HepG2 (cell line): ENCODE measurements around the gene RAMAC. TPM values are rescaled to one million over a fixed set of nuclear protein-coding genes. Genes with fewer than 3 reads are reported as not detected.

ENCODE experiments used
- CHD2 ChIP-seq: IDR thresholded peaks from 2 replicates; pipeline ENCODE4 v1.6.1; 2011; ENCODE audit warnings: low read depth, low read length, improper control_type of control experiment
- EHMT2 ChIP-seq: fragments of 200-600 bp; sonication (generic); IDR thresholded peaks from 2 replicates; pipeline ENCODE4 v1.7.0; 2017; ENCODE audit warnings: antibody characterized with exemption, low read depth, low read length, borderline replicate concordance
- ELK4 ChIP-seq: sonication (generic); formaldehyde crosslinking; IDR thresholded peaks from 2 replicates; pipeline ENCODE4 v1.9.0; 2021; ENCODE audit warnings: missing genetic modification reagents, borderline replicate concordance
- FIP1L1 ChIP-seq: fragments of 200-400 bp; formaldehyde crosslinking; IDR thresholded peaks from 2 replicates; pipeline ENCODE4 v1.6.1; 2018; ENCODE audit warnings: low read depth, mild to moderate bottlenecking, low read length, moderate library complexity, borderline replicate concordance; ENCODE audit not compliant: insufficient read depth
- GATA4 ChIP-seq: sonication (generic); IDR thresholded peaks from 2 replicates; pipeline ENCODE4 v1.6.1; 2016; ENCODE audit warnings: antibody characterized with exemption, low read depth, borderline replicate concordance
- GATAD2A ChIP-seq: IDR thresholded peaks from 2 replicates; pipeline ENCODE4 v1.6.1; 2016
- GLI4 ChIP-seq: sonication (generic); formaldehyde crosslinking; IDR thresholded peaks from 2 replicates; pipeline ENCODE4 v1.5.1; 2020; ENCODE audit warnings: missing genetic modification reagents, mild to moderate bottlenecking, moderate library complexity, borderline replicate concordance
- GLMP ChIP-seq: sonication (generic); formaldehyde crosslinking; IDR thresholded peaks from 2 replicates; pipeline ENCODE4 v1.9.0; 2021; ENCODE audit warnings: missing genetic modification reagents, mild to moderate bottlenecking, borderline replicate concordance
- HOXA9 ChIP-seq: sonication (generic); formaldehyde crosslinking; IDR thresholded peaks from 2 replicates; pipeline ENCODE4 v1.8.1; 2022; ENCODE audit warnings: missing genetic modification reagents, mild to moderate bottlenecking, moderate library complexity, borderline replicate concordance
- NR1H2 ChIP-seq: sonication (generic); formaldehyde crosslinking; IDR thresholded peaks from 2 replicates; pipeline ENCODE4 v1.8.1; 2022; ENCODE audit warnings: low read depth, missing genetic modification reagents, borderline replicate concordance
- TBX2 ChIP-seq: sonication (generic); formaldehyde crosslinking; IDR thresholded peaks from 2 replicates; pipeline ENCODE4 v1.5.0; 2020; ENCODE audit warnings: missing genetic modification reagents, mild to moderate bottlenecking, borderline replicate concordance
- TOPORS ChIP-seq: sonication (generic); formaldehyde crosslinking; IDR thresholded peaks from 2 replicates; pipeline ENCODE4 v1.8.0; 2023; ENCODE audit warnings: mild to moderate bottlenecking, missing genetic modification reagents
- ZKSCAN8 ChIP-seq: IDR thresholded peaks from 2 replicates; pipeline ENCODE4 v1.6.1; 2016; ENCODE audit warnings: borderline replicate concordance, missing genetic modification reagents, missing compliant biosample characterization
- ZMAT5 ChIP-seq: sonication (generic); formaldehyde crosslinking; IDR thresholded peaks from 2 replicates; pipeline ENCODE4 v1.5.0; 2020; ENCODE audit warnings: mild to moderate bottlenecking, low read depth, missing genetic modification reagents, borderline replicate concordance
- ZNF124 ChIP-seq: sonication (generic); formaldehyde crosslinking; IDR thresholded peaks from 2 replicates; pipeline ENCODE4 v1.4.0; 2020; ENCODE audit warnings: missing genetic modification reagents
- ZNF230 ChIP-seq: sonication (generic); formaldehyde crosslinking; IDR thresholded peaks from 2 replicates; pipeline ENCODE4 v1.4.0; 2020; ENCODE audit warnings: mild to moderate bottlenecking, missing genetic modification reagents
- ZNF275 ChIP-seq: sonication (generic); formaldehyde crosslinking; IDR thresholded peaks from 2 replicates; pipeline ENCODE4 v1.8.0; 2022; ENCODE audit warnings: missing genetic modification reagents, mild to moderate bottlenecking, inconsistent platforms, borderline replicate concordance
- ZNF468 ChIP-seq: sonication (generic); formaldehyde crosslinking; IDR thresholded peaks from 2 replicates; pipeline ENCODE4 v1.8.0; 2022; ENCODE audit warnings: mild to moderate bottlenecking, moderate library complexity, missing genetic modification reagents
- ZNF597 ChIP-seq: sonication (generic); formaldehyde crosslinking; IDR thresholded peaks from 2 replicates; pipeline ENCODE4 v1.5.0; 2020; ENCODE audit warnings: missing genetic modification reagents
- ZNF768 ChIP-seq: sonication (generic); formaldehyde crosslinking; IDR thresholded peaks from 2 replicates; pipeline ENCODE4 v1.4.0; 2020; ENCODE audit warnings: missing genetic modification reagents
- ZNF780A ChIP-seq: sonication (generic); formaldehyde crosslinking; IDR thresholded peaks from 2 replicates; pipeline ENCODE4 v1.8.0; 2022; ENCODE audit warnings: mild to moderate bottlenecking, missing genetic modification reagents, moderate library complexity
- polyA plus RNA-seq, 8 experiments: library from polyadenylated mRNA; depleted of rRNA in 3 of 8; stranded (reverse) in 7 of 8; unstranded in 1 of 8; fragments of >200 nt; fragmentation: Illumina TruSeq in 4 of 8; extraction: Trizol in 4 of 8; gene quantifications; 2 replicates each; pipeline versions ENCODE4 v1.2.1 to v1.2.3, GENCODE V29; 2011 to 2016; ENCODE audit warnings: low read depth in 4 of 8, missing spikeins in 1 of 8, mixed read lengths in 1 of 8; ENCODE audit not compliant: insufficient read depth in 1 of 8
- total RNA-seq, 5 experiments: library from RNA; depleted of rRNA; stranded (reverse); fragments of >200 nt; fragmentation: Illumina TruSeq; extraction: Trizol; gene quantifications; 2 replicates each; pipeline ENCODE4 v1.2.3, GENCODE V29; 2016; ENCODE audit warnings: low read depth in 1 of 5
- TF ChIP-seq, protein P1 (sequence below): sonication (generic); formaldehyde crosslinking; IDR thresholded peaks from 2 replicates; pipeline ENCODE4 v1.8.1; 2023; ENCODE audit warnings: mild to moderate bottlenecking, moderate library complexity, missing genetic modification reagents

The RAMAC gene
- total and polyA plus RNA-seq, 2 of the 13 experiments (the other 11 are each of a cell fraction or from before 2014, with no cell fraction given) = 22.2 to 45.9 TPM

GRCh38 chr15:82985688-82986441 lies at the start of gene RAMAC (continued):
- TF ChIP-seq TOPORS (CRISPR knock-in tag) (peak; percentile 73), ZNF597 (CRISPR knock-in tag) (no peak), GATAD2A (peak; percentile 62), ZMAT5 (CRISPR knock-in tag) (no peak), ZNF275 (CRISPR knock-in tag) (0 out of 2 replicates have a peak, but pooled peaks have one; percentile 51), ZNF780A (CRISPR knock-in tag) (peak; percentile 63; the same call in 1 of the 2 replicates), ZNF230 (peak; percentile 77; the same call in 1 of the 2 replicates), CHD2 (peak; percentile 92), ELK4 (CRISPR knock-in tag) (no peak), HOXA9 (peak; percentile 68; the same call in 1 of the 2 replicates), TBX2 (peak; percentile 70; the same call in 1 of the 2 replicates), EHMT2 (peak; percentile 93), ZKSCAN8 (CRISPR knock-in tag) (no peak), NR1H2 (CRISPR knock-in tag) (0 out of 2 replicates have a peak, but pooled peaks have one; percentile 85), ZNF768 (CRISPR knock-in tag) (no peak), ZNF468 (0 out of 2 replicates have a peak, but pooled peaks have one; percentile 28), GLI4 (no peak), GLMP (no peak), FIP1L1 (no peak), ZNF124 (CRISPR knock-in tag) (peak; percentile 73; the same call in 1 of the 2 replicates), GATA4 (no peak)
- TF ChIP-seq, protein P1, sequence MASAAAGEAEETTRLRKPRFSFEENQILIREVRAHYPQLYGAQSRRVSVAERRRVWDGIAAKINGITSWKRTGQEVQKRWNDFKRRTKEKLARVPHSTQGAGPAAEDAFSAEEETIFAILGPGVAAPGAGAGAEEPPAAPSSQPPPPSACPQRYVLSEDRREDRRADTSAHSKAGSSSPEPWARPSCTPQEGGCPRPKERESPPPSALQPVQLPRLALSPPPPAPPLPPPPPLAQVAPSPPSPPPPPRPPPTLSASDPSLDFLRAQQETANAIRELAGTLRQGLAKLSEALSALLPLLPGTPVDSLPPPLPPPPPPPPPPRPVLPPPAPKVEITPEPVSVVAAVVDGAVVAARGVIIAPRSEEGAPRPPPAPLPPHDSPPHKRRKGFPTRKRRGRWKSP (CRISPR knock-in tag) = peak; percentile 84; the same call in 1 of the 2 replicates
